T-helper 2 cell treated with Interferon-gamma antibody and Interleukin-4, amounts not matched to agents 100 ng/mL and 5 ng/mL, for 36 hours (primary cell): ENCODE data around the gene ITPR3. TPM values are rescaled to one million over a fixed set of nuclear protein-coding genes. Genes with fewer than 3 reads are reported as not detected.

Experiments
- total RNA-seq: library from RNA; stranded (reverse); gene quantifications from 2 replicates; pipeline ENCODE4 v1.2.3, GENCODE V29; 2022

Gene ITPR3
- total RNA-seq, 1 donor from 2014 or later = 48.9 TPM

Other genes starting within 250 kb of the ITPR3 start
- gene KIFC1, start 229.5 kb upstream of the ITPR3 start, total RNA-seq = 123 and 127 TPM in 2 replicates
- 27.3 and 34.1 TPM in 2 replicates for gene PHF1, start 210.3 kb upstream of the ITPR3 start, total RNA-seq
- gene CUTA, start 203.2 kb upstream of the ITPR3 start, total RNA-seq = 153 and 155 TPM in 2 replicates
- 36.4 and 40.7 TPM in 2 replicates for gene SYNGAP1, start 201.3 kb upstream of the ITPR3 start, total RNA-seq
- gene ZBTB9, start 166.7 kb upstream of the ITPR3 start, total RNA-seq = 9.8 and 10.3 TPM in 2 replicates
- gene BAK1, start 41.0 kb upstream of the ITPR3 start, total RNA-seq = 92.1 and 93.2 TPM in 2 replicates
- 100 and 106 TPM in 2 replicates for gene UQCC2, start 90.4 kb downstream of the ITPR3 start, total RNA-seq
- not detected in 2 replicates for gene IP6K3, start 125.6 kb downstream of the ITPR3 start, total RNA-seq
- 69.9 and 71.8 TPM in 2 replicates for gene LEMD2, start 167.8 kb downstream of the ITPR3 start, total RNA-seq
- gene MLN, start 182.7 kb downstream of the ITPR3 start, total RNA-seq = not detected in 2 replicates